Urinary bladder (tissue), 4 donors: Measurements from ENCODE around the gene RBM47. TPM values are rescaled to one million over a fixed set of nuclear protein-coding genes. Genes with fewer than 3 reads are reported as not detected.

Experiments
- DNase-seq: peaks from one replicate; pipeline ENCODE4 v3.0.0-alpha.2; 2015; ENCODE audit errors: extremely low spot score
- H3K27ac ChIP-seq: one replicate; pipeline ENCODE4 v1.5.1; 2013; ENCODE audit warnings: low read depth, mild to moderate bottlenecking, moderate library complexity
- H3K36me3 ChIP-seq: one replicate; pipeline ENCODE4 v1.6.1; 2013; ENCODE audit warnings: mild to moderate bottlenecking, moderate library complexity; ENCODE audit not compliant: insufficient read depth
- H3K4me1 ChIP-seq: one replicate; pipeline ENCODE4 v1.6.1; 2013; ENCODE audit warnings: mild to moderate bottlenecking, moderate library complexity; ENCODE audit not compliant: insufficient read depth
- H3K4me3 ChIP-seq: one replicate; pipeline ENCODE4 v1.5.1; 2013; ENCODE audit warnings: low read depth, low read length
- WGBS: extraction: QIAGEN DNeasy Blood & Tissue Kit; methylation state at CpG from one replicate; pipeline ENCODE4 v1.1.7; 2013; 5-methylcytosine and 5-hydroxymethylcytosine counted together
- polyA plus RNA-seq: library from polyadenylated mRNA; stranded (reverse); fragments of 200-250 nt; gene quantifications from one replicate; pipeline ENCODE4 v1.2.3, GENCODE V29; 2013
- total RNA-seq: library from RNA; depleted of rRNA; stranded (reverse); fragments of >200 nt; gene quantifications from one replicate; pipeline ENCODE4 v1.2.3, GENCODE V29; 2014
- donor health status: healthy with polysubstance abuse.
- donor health status: healthy.

Gene RBM47
- total RNA-seq = 18.6 TPM
- 7.6 TPM for polyA plus RNA-seq

- no peaks in the 10 kb centered on the region for H3K36me3 ChIP-seq
- WGBS = 1% methylated on average over 53 of the region's 53 CpGs
- peak within 1 kb of the TSS; percentile 78 for H3K27ac ChIP-seq
- no peaks in the 10 kb centered on the region for H3K4me1 ChIP-seq
- peak; percentile 54 for DNase-seq
- peak within 1 kb of the TSS; percentile 38 for H3K4me3 ChIP-seq
Measured at GRCh38 chr4:40629401-40630334, at the start of gene RBM47. TSS of gene RBM47 (minus strand) at chr4:40629864. CDS start at chr4:40438893, 190,971 bp downstream.

- H3K4me1 ChIP-seq = no peaks in the 10 kb centered on the region
- DNase-seq = no peak
- 82% methylated on average over 6 of the region's 6 CpGs for WGBS
Measured at GRCh38 chr4:40678421-40678820, 48.8 kb upstream of the RBM47 start.

GRCh38 chr4:40675166-40675565 lies 45.5 kb upstream of the RBM47 start:
- no peak for DNase-seq
- H3K36me3 ChIP-seq = no peaks in the 10 kb centered on the region
- 90% methylated on average over 6 of the region's 6 CpGs for WGBS
- H3K27ac ChIP-seq = no peak overlapping the region
- no peak overlapping the region for H3K4me3 ChIP-seq
- H3K4me1 ChIP-seq = no peaks in the 10 kb centered on the region

More at GRCh38 chr4:40678421-40678820, 48.8 kb upstream of the RBM47 start:
- Histone ChIP-seq H3K36me3 (no peaks in the 10 kb centered on the region), H3K4me3 (no peak overlapping the region), H3K27ac (no peak overlapping the region)

- H3K36me3 ChIP-seq = no peaks in the 10 kb centered on the region
- WGBS = 59% methylated on average over 15 of the region's 15 CpGs
- H3K4me3 ChIP-seq = no peak overlapping the region
- no peak overlapping the region for H3K27ac ChIP-seq
- no peaks in the 10 kb centered on the region for H3K4me1 ChIP-seq
- peak; percentile 17 for DNase-seq
Measured at GRCh38 chr4:40672528-40673522, 43.2 kb upstream of the RBM47 start.

- Histone ChIP-seq H3K27ac (no peak overlapping the region), H3K4me1 (no peaks in the 10 kb centered on the region), H3K4me3 (no peak overlapping the region), H3K36me3 (no peaks in the 10 kb centered on the region)
- WGBS = 90% methylated on average over 8 of the region's 8 CpGs
- DNase-seq = no peak
Measured at GRCh38 chr4:40669504-40669903, 39.8 kb upstream of the RBM47 start.

GRCh38 chr4:40665842-40666241 lies 36.2 kb upstream of the RBM47 start:
- no peak overlapping the region for H3K4me3 ChIP-seq
- H3K36me3 ChIP-seq = no peaks in the 10 kb centered on the region
- no peaks in the 10 kb centered on the region for H3K4me1 ChIP-seq
- H3K27ac ChIP-seq = no peak overlapping the region
- no peak for DNase-seq

- WGBS = 19% methylated on average over 10 of the region's 10 CpGs
- H3K4me3 ChIP-seq = no peak overlapping the region
- H3K36me3 ChIP-seq = no peaks in the 10 kb centered on the region
- DNase-seq = peak; percentile 39
- no peaks in the 10 kb centered on the region for H3K4me1 ChIP-seq
- H3K27ac ChIP-seq = no peak overlapping the region
Measured at GRCh38 chr4:40662962-40663604, 33.4 kb upstream of the RBM47 start.

GRCh38 chr4:40661803-40662202 lies 32.1 kb upstream of the RBM47 start:
- Histone ChIP-seq H3K27ac (no peak overlapping the region), H3K36me3 (no peaks in the 10 kb centered on the region), H3K4me3 (no peak overlapping the region), H3K4me1 (no peaks in the 10 kb centered on the region)
- 76% methylated on average over 4 of the region's 4 CpGs for WGBS
- DNase-seq = no peak

GRCh38 chr4:40656201-40656863 lies 26.7 kb upstream of the RBM47 start:
- H3K36me3 ChIP-seq = no peaks in the 10 kb centered on the region
- 91% methylated on average over 9 of the region's 9 CpGs for WGBS
- H3K4me1 ChIP-seq = no peaks in the 10 kb centered on the region
- DNase-seq = no peak
- no peak overlapping the region for H3K27ac ChIP-seq
- H3K4me3 ChIP-seq = no peak overlapping the region

- H3K36me3 ChIP-seq = no peaks in the 10 kb centered on the region
- no peak for DNase-seq
- H3K4me1 ChIP-seq = no peaks in the 10 kb centered on the region
- WGBS = 79% methylated on average over 2 of the region's 2 CpGs
- H3K4me3 ChIP-seq = no peak overlapping the region
- H3K27ac ChIP-seq = no peak overlapping the region
Measured at GRCh38 chr4:40651280-40651679, 21.6 kb upstream of the RBM47 start.

- Histone ChIP-seq H3K4me3 (no peak overlapping the region), H3K4me1 (no peaks in the 10 kb centered on the region), H3K36me3 (no peaks in the 10 kb centered on the region), H3K27ac (no peak overlapping the region)
- DNase-seq = no peak
- WGBS = 84% methylated on average over 6 of the region's 6 CpGs
Measured at GRCh38 chr4:40649321-40649720, 19.7 kb upstream of the RBM47 start.

- H3K36me3 ChIP-seq = no peaks in the 10 kb centered on the region
- DNase-seq = no peak
- no peak overlapping the region for H3K27ac ChIP-seq
- no peaks in the 10 kb centered on the region for H3K4me1 ChIP-seq
- no peak overlapping the region for H3K4me3 ChIP-seq
- 61% methylated on average over 9 of the region's 9 CpGs for WGBS
Measured at GRCh38 chr4:40648742-40649281, 19.1 kb upstream of the RBM47 start.

GRCh38 chr4:40648131-40648530 lies 18.5 kb upstream of the RBM47 start:
- Histone ChIP-seq H3K4me1 (no peaks in the 10 kb centered on the region), H3K27ac (no peak overlapping the region), H3K36me3 (no peaks in the 10 kb centered on the region), H3K4me3 (no peak overlapping the region)
- DNase-seq = no peak
